ENCODE results near the gene FBXO48. TPM values are rescaled to one million over a fixed set of nuclear protein-coding genes. Genes with fewer than 3 reads are reported as not detected.
"Not testable (repeated sequence)": the region's sequence is repeated elsewhere in the genome, so short reads cannot be mapped to it uniquely, and the experiment has no call there.

The FBXO48 gene
- total and polyA plus RNA-seq, 2 donors = 0.66 to 1.4 TPM

DNA sequence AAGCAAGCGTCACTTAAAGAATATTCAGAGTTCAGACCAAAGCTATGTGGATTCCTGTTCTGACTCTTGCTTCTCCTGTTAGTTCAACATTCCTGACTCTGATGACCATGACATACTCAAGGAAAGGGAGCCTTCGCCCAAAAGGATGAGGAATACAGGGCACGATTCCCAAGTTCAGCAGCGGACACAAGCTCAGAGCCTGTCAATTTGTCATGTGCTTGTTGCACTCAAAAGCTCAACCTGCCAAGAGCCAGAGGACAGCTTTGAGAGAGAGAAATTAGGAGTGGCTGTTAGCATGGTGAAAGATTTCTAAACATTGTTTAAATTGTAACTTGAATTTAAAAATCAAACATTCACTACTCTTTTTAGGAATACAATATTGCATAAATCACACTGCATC, 33.6 kb upstream of the FBXO48 start:
- H3K4me1 ChIP-seq (ENCODE audit: control insufficient read depth in 2 of 2, insufficient read depth in 2 of 2, low read length in 2 of 2) = no peaks in the 10 kb centered on the region
- no peaks in the 10 kb centered on the region for H3K27me3 ChIP-seq (ENCODE audit: control insufficient read depth in 2 of 2, insufficient read depth in 1 of 2, low read length in 1 of 2)
- H3K36me3 ChIP-seq (ENCODE audit: control insufficient read depth in 2 of 2, insufficient read depth in 2 of 2, low read length in 1 of 2) = no peaks in the 10 kb centered on the region
- no peak overlapping the region for H3K4me3 ChIP-seq (ENCODE audit: low read length in 2 of 2)
- H3K27ac ChIP-seq (ENCODE audit: low read depth in 1 of 2, low read length in 1 of 2) = no peak overlapping the region
- WGBS = 95% methylated on average over 4 of the region's 4 CpGs
- H3K9me3 ChIP-seq (ENCODE audit: control insufficient read depth in 2 of 2, insufficient read depth in 1 of 2, low read length in 1 of 2) = peaks cover 0 to 6% of the 10 kb centered on the region in 2 donors
- DNase-seq (ENCODE audit: low read depth in 6 of 9, low spot score in 9 of 9) = no peak

DNA sequence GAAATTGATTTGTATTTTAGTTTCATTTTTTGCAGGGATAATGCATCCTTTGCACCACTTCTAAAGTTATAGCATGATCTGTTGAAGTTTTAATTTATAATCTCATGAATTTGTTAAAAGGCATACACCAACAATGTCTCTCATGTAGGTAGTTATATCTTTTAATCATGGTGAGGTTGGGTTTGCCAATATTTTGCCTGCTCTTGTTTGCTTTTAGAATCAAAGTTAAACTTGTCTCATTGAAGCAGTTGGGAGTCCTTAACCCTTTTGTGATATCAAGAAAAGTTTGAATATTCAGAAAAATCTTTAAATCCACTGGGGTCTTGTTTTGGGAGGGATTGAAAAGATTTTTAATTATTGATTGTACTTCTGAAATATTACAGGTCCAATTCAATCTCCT, 32.0 kb upstream of the FBXO48 start:
- DNase-seq (ENCODE audit: low read depth in 6 of 9, low spot score in 9 of 9) = no peak
- Histone ChIP-seq H3K27ac (ENCODE audit: low read depth in 1 of 2, low read length in 1 of 2) (no peak overlapping the region), H3K4me1 (ENCODE audit: control insufficient read depth in 2 of 2, insufficient read depth in 2 of 2, low read length in 2 of 2) (no peaks in the 10 kb centered on the region)

GRCh38 chr2:68491582-68491981, 24.5 kb upstream of the FBXO48 start:
- DNase-seq (ENCODE audit: low read depth in 6 of 9, low spot score in 9 of 9) = no peak
- 97% methylated on average over 1 of the region's 1 CpG for WGBS
- H3K27ac ChIP-seq (ENCODE audit: low read depth in 1 of 2, low read length in 1 of 2) = no peak overlapping the region

More for the DNA sequence above, 32.0 kb upstream of the FBXO48 start:
- peaks cover 0 to 11% of the 10 kb centered on the region in 2 donors for H3K9me3 ChIP-seq (ENCODE audit: control insufficient read depth in 2 of 2, insufficient read depth in 1 of 2, low read length in 1 of 2)
- H3K27me3 ChIP-seq (ENCODE audit: control insufficient read depth in 2 of 2, insufficient read depth in 1 of 2, low read length in 1 of 2) = no peaks in the 10 kb centered on the region
- no peaks in the 10 kb centered on the region for H3K36me3 ChIP-seq (ENCODE audit: control insufficient read depth in 2 of 2, insufficient read depth in 2 of 2, low read length in 1 of 2)
- no peak overlapping the region for H3K4me3 ChIP-seq (ENCODE audit: low read length in 2 of 2)

DNA sequence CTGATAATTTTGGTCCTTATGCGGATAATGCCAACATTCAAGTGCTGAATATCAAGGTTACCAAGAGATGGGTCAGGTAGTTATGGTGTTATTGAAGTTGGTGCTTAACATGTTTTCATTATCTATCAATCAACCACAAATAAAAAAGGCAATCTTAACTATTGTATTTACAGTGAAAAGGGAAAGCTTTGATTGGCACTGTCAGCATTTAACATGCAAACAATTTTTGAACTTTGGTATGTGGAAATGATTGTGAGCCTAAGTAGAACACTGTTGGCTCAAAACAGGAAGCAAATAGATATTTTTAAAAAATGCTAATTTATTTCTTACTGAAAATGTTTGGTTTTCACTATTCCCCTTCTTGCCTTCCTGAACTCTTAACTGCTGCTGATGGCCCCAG, 22.2 kb upstream of the FBXO48 start:
- DNase-seq (ENCODE audit: low read depth in 6 of 9, low spot score in 9 of 9) = no peak
- H3K4me3 ChIP-seq (ENCODE audit: low read length in 2 of 2) = no peak overlapping the region
- H3K36me3 ChIP-seq (ENCODE audit: control insufficient read depth in 2 of 2, insufficient read depth in 2 of 2, low read length in 1 of 2) = no peaks in the 10 kb centered on the region
- H3K9me3 ChIP-seq (ENCODE audit: control insufficient read depth in 2 of 2, insufficient read depth in 1 of 2, low read length in 1 of 2) = no peaks in the 10 kb centered on the region
- WGBS = 98% methylated on average over 1 of the region's 1 CpG
- no peaks in the 10 kb centered on the region for H3K4me1 ChIP-seq (ENCODE audit: control insufficient read depth in 2 of 2, insufficient read depth in 2 of 2, low read length in 2 of 2)
- H3K27me3 ChIP-seq (ENCODE audit: control insufficient read depth in 2 of 2, insufficient read depth in 1 of 2, low read length in 1 of 2) = no peaks in the 10 kb centered on the region
- no peak overlapping the region for H3K27ac ChIP-seq (ENCODE audit: low read depth in 1 of 2, low read length in 1 of 2)

More at GRCh38 chr2:68491582-68491981, 24.5 kb upstream of the FBXO48 start:
- H3K36me3 ChIP-seq (ENCODE audit: control insufficient read depth in 2 of 2, insufficient read depth in 2 of 2, low read length in 1 of 2) = no peaks in the 10 kb centered on the region
- H3K27me3 ChIP-seq (ENCODE audit: control insufficient read depth in 2 of 2, insufficient read depth in 1 of 2, low read length in 1 of 2) = no peaks in the 10 kb centered on the region
- H3K4me1 ChIP-seq (ENCODE audit: control insufficient read depth in 2 of 2, insufficient read depth in 2 of 2, low read length in 2 of 2) = no peaks in the 10 kb centered on the region
- no peak overlapping the region for H3K4me3 ChIP-seq (ENCODE audit: low read length in 2 of 2)
- H3K9me3 ChIP-seq (ENCODE audit: control insufficient read depth in 2 of 2, insufficient read depth in 1 of 2, low read length in 1 of 2) = peaks cover 0 to 11% of the 10 kb centered on the region in 2 donors

DNA sequence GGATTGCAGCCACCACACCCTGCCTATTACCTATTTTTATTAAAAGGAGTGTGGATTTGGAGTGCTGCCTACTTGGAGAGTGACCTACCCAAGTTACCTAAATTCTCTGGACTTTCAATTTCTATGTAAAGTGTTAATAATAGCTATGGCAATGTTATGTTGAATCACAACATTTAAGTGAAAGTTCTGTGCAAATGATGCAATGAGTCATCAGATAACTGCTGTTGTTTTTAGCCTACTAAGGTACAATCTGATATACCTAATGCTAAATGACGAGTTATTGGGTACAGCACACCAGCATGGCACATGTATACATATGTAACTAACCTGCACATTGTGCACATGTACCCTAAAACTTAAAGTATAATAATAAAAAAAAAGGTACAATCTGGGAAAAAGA, 21.5 kb upstream of the FBXO48 start:
- 95% methylated on average over 1 of the region's 1 CpG for WGBS
- not testable (repeated sequence) for H3K4me1 ChIP-seq (ENCODE audit: control insufficient read depth in 2 of 2, insufficient read depth in 2 of 2, low read length in 2 of 2)

GRCh38 chr2:68487773-68488355, 20.8 kb upstream of the FBXO48 start:
- peak in 1 of 9 donors; percentile 38 for DNase-seq (ENCODE audit: low read depth in 6 of 9, low spot score in 9 of 9)
- no peak overlapping the region for H3K4me3 ChIP-seq (ENCODE audit: low read length in 2 of 2)
- no peaks in the 10 kb centered on the region for H3K27me3 ChIP-seq (ENCODE audit: control insufficient read depth in 2 of 2, insufficient read depth in 1 of 2, low read length in 1 of 2)
- no peaks in the 10 kb centered on the region for H3K36me3 ChIP-seq (ENCODE audit: control insufficient read depth in 2 of 2, insufficient read depth in 2 of 2, low read length in 1 of 2)
- no peaks in the 10 kb centered on the region for H3K9me3 ChIP-seq (ENCODE audit: control insufficient read depth in 2 of 2, insufficient read depth in 1 of 2, low read length in 1 of 2)
- no peak overlapping the region for H3K27ac ChIP-seq (ENCODE audit: low read depth in 1 of 2, low read length in 1 of 2)
- WGBS = 59% methylated on average over 3 of the region's 3 CpGs
- H3K4me1 ChIP-seq (ENCODE audit: control insufficient read depth in 2 of 2, insufficient read depth in 2 of 2, low read length in 2 of 2) = no peaks in the 10 kb centered on the region

More for the DNA sequence above, 21.5 kb upstream of the FBXO48 start:
- H3K36me3 ChIP-seq (ENCODE audit: control insufficient read depth in 2 of 2, insufficient read depth in 2 of 2, low read length in 1 of 2); DNase-seq (ENCODE audit: low read depth in 6 of 9, low spot score in 9 of 9); H3K9me3 ChIP-seq (ENCODE audit: control insufficient read depth in 2 of 2, insufficient read depth in 1 of 2, low read length in 1 of 2); H3K27me3 ChIP-seq (ENCODE audit: control insufficient read depth in 2 of 2, insufficient read depth in 1 of 2, low read length in 1 of 2); H3K4me3 ChIP-seq (ENCODE audit: low read length in 2 of 2); H3K27ac ChIP-seq (ENCODE audit: low read depth in 1 of 2, low read length in 1 of 2): not testable (repeated sequence)

GRCh38 chr2:68483011-68483410, 15.9 kb upstream of the FBXO48 start:
- WGBS = 96% methylated on average over 3 of the region's 3 CpGs
- Histone ChIP-seq H3K27me3 (ENCODE audit: control insufficient read depth in 2 of 2, insufficient read depth in 1 of 2, low read length in 1 of 2) (no peaks in the 10 kb centered on the region), H3K9me3 (ENCODE audit: control insufficient read depth in 2 of 2, insufficient read depth in 1 of 2, low read length in 1 of 2) (no peaks in the 10 kb centered on the region), H3K4me1 (ENCODE audit: control insufficient read depth in 2 of 2, insufficient read depth in 2 of 2, low read length in 2 of 2) (no peaks in the 10 kb centered on the region), H3K27ac (ENCODE audit: low read depth in 1 of 2, low read length in 1 of 2) (no peak overlapping the region), H3K36me3 (ENCODE audit: control insufficient read depth in 2 of 2, insufficient read depth in 2 of 2, low read length in 1 of 2) (no peaks in the 10 kb centered on the region), H3K4me3 (ENCODE audit: low read length in 2 of 2) (no peak overlapping the region)
- no peak for DNase-seq (ENCODE audit: low read depth in 6 of 9, low spot score in 9 of 9)

GRCh38 chr2:68482296-68482820, 15.3 kb upstream of the FBXO48 start:
- no peak overlapping the region for H3K27ac ChIP-seq (ENCODE audit: low read depth in 1 of 2, low read length in 1 of 2)
- no peaks in the 10 kb centered on the region for H3K27me3 ChIP-seq (ENCODE audit: control insufficient read depth in 2 of 2, insufficient read depth in 1 of 2, low read length in 1 of 2)
- H3K9me3 ChIP-seq (ENCODE audit: control insufficient read depth in 2 of 2, insufficient read depth in 1 of 2, low read length in 1 of 2) = no peaks in the 10 kb centered on the region
- no peaks in the 10 kb centered on the region for H3K36me3 ChIP-seq (ENCODE audit: control insufficient read depth in 2 of 2, insufficient read depth in 2 of 2, low read length in 1 of 2)
- no peak overlapping the region for H3K4me3 ChIP-seq (ENCODE audit: low read length in 2 of 2)
- DNase-seq (ENCODE audit: low read depth in 6 of 9, low spot score in 9 of 9) = no peak
- no peaks in the 10 kb centered on the region for H3K4me1 ChIP-seq (ENCODE audit: control insufficient read depth in 2 of 2, insufficient read depth in 2 of 2, low read length in 2 of 2)
- WGBS = 99% methylated on average over 2 of the region's 2 CpGs

DNA sequence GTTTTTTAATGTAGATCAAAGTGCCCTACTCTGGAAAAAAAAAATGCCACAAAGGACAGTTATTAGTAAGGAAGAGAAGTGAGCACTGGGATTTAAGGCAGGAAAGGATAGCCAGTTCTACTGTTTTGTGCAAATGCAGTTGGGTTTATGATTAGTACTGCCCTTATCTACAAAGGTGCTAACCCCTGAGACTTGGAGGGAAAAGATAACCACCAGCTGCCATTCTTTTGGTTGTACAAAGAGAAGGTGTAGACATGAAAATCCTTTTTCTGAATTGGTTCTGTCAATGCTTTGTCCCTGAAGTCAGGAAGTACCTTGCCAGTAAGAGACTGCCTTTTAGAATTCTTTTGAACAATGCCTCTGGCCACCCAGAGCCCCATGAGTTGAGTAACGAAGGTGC, 11.6 kb upstream of the FBXO48 start:
- Histone ChIP-seq H3K4me1 (ENCODE audit: control insufficient read depth in 2 of 2, insufficient read depth in 2 of 2, low read length in 2 of 2) (no peaks in the 10 kb centered on the region), H3K36me3 (ENCODE audit: control insufficient read depth in 2 of 2, insufficient read depth in 2 of 2, low read length in 1 of 2) (no peaks in the 10 kb centered on the region), H3K27ac (ENCODE audit: low read depth in 1 of 2, low read length in 1 of 2) (no peak overlapping the region), H3K4me3 (ENCODE audit: low read length in 2 of 2) (no peak overlapping the region), H3K27me3 (ENCODE audit: control insufficient read depth in 2 of 2, insufficient read depth in 1 of 2, low read length in 1 of 2) (no peaks in the 10 kb centered on the region), H3K9me3 (ENCODE audit: control insufficient read depth in 2 of 2, insufficient read depth in 1 of 2, low read length in 1 of 2) (no peaks in the 10 kb centered on the region)
- 98% methylated on average over 1 of the region's 1 CpG for WGBS
- DNase-seq (ENCODE audit: low read depth in 6 of 9, low spot score in 9 of 9) = no peak
